WI38 (cell line): ENCODE measurements around the gene TMEM144.

Experiments used
- H3K4me3 ChIP-seq: 2 replicates; pipeline ENCODE4 v1.5.1; 2011; ENCODE audit warnings: low read depth, mild to moderate bottlenecking, control low read depth, low read length
- TF ChIP-seq, protein P1 (sequence below): IDR thresholded peaks from 2 replicates; pipeline ENCODE4 v1.5.1; 2012; ENCODE audit warnings: low read depth, mild to moderate bottlenecking, control low read depth, low read length

Gene TMEM144

DNA sequence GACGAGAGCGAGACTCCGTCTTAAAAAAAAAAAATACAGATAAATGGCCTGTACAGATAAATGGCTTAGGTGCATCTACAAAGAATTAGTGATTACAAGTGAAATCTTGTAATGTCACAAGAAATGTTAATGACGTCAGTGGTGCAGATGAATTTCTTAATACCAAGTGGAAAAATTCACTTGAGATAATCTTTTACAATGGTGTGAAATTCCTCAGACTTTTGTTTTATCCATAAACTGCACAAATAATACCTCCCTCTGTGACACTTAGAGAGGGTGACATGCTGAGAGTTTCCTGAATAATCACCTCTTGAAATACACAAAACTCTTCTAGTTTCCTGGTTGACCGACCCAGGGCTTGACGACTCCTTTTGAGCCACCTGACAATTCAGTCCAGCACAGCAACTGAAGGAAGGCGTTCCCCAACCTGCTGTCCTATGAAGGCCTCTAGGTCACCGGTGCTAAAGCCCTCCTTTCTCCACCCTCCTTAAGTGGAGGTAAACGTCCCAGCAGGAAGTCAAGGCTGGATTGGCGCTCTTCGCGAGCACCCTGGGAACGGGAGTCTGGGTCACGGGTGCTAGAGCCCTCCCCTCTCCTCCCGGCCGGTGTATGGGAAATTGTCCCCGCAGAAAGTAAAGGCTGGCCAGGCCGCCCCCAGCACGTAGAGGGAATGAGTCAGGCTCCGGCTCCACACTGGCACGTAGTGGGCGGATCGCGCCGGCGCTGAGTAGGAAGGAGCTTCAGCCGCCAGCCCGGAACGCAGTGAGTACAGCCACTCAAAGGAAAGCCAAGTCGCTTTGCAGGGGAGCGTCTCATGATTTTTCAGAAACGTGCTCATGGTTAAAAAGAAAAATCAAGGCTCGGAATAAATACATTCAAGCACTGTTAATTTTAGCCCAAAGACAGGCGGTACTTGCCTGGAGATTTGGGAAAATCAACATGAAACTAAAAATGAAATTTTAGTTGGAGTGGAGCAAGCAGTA lies at the start of gene TMEM144:
TMEM144 (plus strand) TSS at position 662 of the 983 bp plus-strand sequence. CDS start 2,182 bp downstream, outside the sequence.
- H3K4me3 ChIP-seq = peak within 1 kb of the TSS; percentile 52

DNA sequence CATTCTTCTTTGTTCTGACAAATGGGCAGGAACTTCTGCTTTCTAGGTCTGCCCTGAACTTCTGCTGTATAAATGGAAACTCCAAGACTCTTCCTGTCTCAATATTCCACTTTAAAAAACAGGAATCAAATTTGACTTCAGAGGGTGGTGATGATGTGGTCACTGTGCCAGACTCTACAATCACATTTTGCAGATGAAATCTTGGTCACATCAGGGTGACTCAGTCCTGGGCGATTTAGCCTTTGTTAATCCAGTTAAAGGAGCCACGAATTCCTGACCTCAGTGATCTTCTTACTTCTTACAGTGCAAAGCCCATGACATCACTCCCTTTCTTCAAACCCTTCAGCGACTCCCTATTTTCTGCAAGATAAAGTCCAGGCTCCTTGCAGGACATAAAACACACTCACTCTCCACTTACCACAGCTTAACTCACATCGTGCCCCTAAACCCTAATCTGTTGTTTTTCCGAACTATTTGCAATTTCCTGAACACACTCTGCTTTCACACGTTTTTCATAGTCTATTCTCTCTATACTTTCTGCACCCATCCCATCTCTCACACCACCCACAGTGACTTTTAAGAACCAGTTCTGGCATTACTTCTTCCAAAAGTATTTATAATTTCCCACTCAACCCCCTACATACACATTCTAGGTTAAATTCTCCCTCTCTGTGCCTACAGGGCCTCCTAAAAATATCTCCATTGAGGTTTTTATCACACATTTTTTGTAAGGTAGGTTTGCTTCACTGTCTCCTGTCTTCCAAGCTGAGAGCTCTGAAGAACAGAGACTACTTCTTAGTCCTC lies 48.5 kb upstream of the TMEM144 start:
- no peak overlapping the region for H3K4me3 ChIP-seq
- TF ChIP-seq, protein P1, sequence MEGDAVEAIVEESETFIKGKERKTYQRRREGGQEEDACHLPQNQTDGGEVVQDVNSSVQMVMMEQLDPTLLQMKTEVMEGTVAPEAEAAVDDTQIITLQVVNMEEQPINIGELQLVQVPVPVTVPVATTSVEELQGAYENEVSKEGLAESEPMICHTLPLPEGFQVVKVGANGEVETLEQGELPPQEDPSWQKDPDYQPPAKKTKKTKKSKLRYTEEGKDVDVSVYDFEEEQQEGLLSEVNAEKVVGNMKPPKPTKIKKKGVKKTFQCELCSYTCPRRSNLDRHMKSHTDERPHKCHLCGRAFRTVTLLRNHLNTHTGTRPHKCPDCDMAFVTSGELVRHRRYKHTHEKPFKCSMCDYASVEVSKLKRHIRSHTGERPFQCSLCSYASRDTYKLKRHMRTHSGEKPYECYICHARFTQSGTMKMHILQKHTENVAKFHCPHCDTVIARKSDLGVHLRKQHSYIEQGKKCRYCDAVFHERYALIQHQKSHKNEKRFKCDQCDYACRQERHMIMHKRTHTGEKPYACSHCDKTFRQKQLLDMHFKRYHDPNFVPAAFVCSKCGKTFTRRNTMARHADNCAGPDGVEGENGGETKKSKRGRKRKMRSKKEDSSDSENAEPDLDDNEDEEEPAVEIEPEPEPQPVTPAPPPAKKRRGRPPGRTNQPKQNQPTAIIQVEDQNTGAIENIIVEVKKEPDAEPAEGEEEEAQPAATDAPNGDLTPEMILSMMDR = no peak

More for the DNA sequence above, at the start of gene TMEM144:
- TF ChIP-seq, protein P1 = no peak

DNA sequence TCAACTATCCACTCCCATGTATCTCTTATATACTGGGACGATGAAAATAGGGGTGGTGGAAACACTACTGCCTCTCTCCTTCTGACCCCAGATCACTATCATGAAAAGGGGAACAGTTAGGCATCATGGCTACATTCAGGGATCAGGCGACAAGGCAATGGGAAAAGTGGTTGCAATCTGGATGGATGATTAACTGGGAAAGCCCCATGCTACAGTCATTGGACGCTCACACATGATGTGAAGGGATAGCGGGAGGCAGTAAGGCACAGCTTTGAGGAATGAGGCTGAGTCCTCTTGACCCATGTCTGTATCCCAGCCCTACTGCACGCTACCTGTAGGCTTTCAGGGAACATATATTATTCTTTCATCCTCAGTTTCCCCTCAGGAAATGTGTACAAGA lies 47.7 kb upstream of the TMEM144 start:
- H3K4me3 ChIP-seq = no peak overlapping the region
- TF ChIP-seq, protein P1 = no peak

DNA sequence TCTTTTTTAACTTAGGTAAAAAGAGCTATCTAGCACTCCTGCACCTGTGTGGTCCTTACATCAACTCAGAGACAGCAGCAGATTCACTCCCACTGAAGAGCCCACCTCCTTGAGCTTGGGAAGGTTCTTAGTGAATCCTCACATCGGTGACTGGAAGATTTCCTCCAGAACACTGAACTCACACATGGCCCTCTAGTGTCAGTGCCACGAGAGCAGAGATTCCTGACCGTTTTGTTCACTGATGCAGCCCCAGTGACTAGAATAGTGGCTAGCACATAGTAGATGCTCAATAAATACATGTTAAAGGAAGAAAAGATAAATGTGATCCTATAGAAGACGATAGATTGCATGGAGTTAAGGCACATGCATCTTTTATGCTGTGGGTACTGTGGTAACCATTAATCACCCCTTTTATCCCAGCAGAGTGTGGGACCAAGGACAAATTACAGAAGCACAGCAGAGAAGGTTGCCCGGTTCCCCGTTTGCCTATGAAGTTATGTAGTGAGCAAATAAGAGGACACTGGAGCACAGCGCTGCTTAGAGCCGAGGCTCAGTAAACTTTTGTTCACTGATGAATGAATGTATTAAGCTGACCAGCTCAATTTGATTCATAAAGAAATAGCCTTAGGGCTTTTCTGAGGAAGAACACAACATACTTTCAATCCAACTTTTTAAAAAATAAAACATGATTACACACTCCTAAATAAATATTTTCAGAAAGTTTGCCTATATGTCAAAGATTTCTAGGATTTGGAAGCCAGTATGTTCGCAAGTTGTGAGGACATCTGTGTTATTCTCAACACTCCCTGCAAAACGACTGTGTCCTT lies 46.1 kb upstream of the TMEM144 start:
- TF ChIP-seq, protein P1 = no peak
- no peak overlapping the region for H3K4me3 ChIP-seq

DNA sequence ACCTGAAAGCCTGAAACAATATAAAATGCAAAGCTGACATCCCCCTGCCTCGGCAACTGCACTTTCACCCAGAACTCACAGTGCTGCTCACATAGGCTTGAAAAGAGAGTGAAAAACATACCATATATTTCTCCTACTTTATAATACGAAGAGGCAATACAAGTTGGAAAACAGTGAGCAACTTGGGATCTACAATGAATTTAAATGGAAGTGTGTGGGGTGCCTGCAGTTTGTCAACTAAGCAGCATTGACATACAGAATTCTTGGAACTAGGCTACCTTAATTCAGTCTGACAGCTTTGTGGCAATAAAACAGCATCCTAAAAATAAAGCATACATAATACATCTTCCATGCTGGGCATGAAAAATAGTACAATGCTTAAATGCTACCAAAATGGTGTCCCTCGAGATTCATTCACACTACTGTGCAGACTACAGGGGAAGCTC lies 45.5 kb upstream of the TMEM144 start:
- no peak overlapping the region for H3K4me3 ChIP-seq

DNA sequence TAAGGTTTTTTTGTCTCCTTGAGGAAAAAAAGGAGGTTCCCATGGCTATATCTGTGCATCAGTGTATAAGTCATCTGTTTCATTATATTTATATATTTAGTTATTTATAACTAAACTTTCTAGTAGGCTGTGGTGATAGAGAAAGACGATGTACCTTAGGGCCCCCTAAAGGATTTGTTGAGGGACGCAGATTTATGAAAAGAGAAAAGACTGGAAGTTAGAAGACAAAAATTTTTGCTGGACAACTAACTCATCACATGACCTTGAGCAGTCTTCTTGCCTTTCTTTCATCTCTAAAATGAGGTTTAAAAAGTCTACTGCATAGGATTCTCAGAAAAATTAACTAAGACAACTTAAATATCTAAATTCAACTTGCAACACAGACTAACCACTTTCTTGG lies 43.6 kb upstream of the TMEM144 start:
- H3K4me3 ChIP-seq = no peak overlapping the region
- TF ChIP-seq, protein P1 = no peak

More for the DNA sequence above, 45.5 kb upstream of the TMEM144 start:
- TF ChIP-seq, protein P1 = no peak
